Omental fat pad (tissue), 4 donors: Measurements from ENCODE around the gene FAM170B. TPM values are rescaled to one million over a fixed set of nuclear protein-coding genes. Genes with fewer than 3 reads are reported as not detected.

ENCODE experiments used
- ATAC-seq: fragments of 150-250 bp; one replicate; pipeline ENCODE4 v1.9.1; 2016; ENCODE audit warnings: mild to moderate bottlenecking, moderate library complexity; ENCODE audit not compliant: low FRiP score
- DNase-seq: peaks from one replicate; pipeline ENCODE4 v3.0.0-alpha.2; 2019; ENCODE audit warnings: low spot score
- CTCF ChIP-seq, 3 donors: fragments of 450-650 bp; IDR thresholded peaks; one replicate each; pipeline ENCODE4 v1.5.1; 2016 to 2017; ENCODE audit warnings: antibody characterized with exemption in 3 of 3, mild to moderate bottlenecking in 3 of 3, moderate library complexity in 2 of 3
- total RNA-seq, 4 donors: library from RNA; depleted of rRNA; stranded (reverse); fragments of >200 nt; gene quantifications; one replicate each; pipeline ENCODE4 v1.1.0, GENCODE V29; 2016

Gene FAM170B
- total RNA-seq: not detected

GRCh38 chr10:49133706-49134248, at the start of gene FAM170B:
Gene FAM170B, minus strand, starts transcription at chr10:49134021. Its CDS starts 103 bp downstream, at chr10:49133918.
- ATAC-seq: no peak
- no peak for DNase-seq
- no peak for TF ChIP-seq CTCF (IDR thresholded peaks at IDR 0.05)

- no peak for ATAC-seq
- no peak for TF ChIP-seq CTCF (IDR thresholded peaks at IDR 0.05)
- DNase-seq: no peak
These were observed 49.0 kb upstream of the FAM170B start for GRCh38 chr10:49182776-49183175.

GRCh38 chr10:49180444-49180860, 46.6 kb upstream of the FAM170B start:
- no peak for ATAC-seq
- no peak for DNase-seq
- TF ChIP-seq CTCF (IDR thresholded peaks at IDR 0.05): no peak

- no peak for TF ChIP-seq CTCF (IDR thresholded peaks at IDR 0.05)
- DNase-seq: no peak
- no peak for ATAC-seq
These were observed 46.0 kb upstream of the FAM170B start for GRCh38 chr10:49179699-49180443.

- TF ChIP-seq CTCF (IDR thresholded peaks at IDR 0.05): no peak
- no peak for ATAC-seq
- DNase-seq: no peak
These were observed 45.0 kb upstream of the FAM170B start for GRCh38 chr10:49178489-49179471.

- peak; percentile 72 for ATAC-seq
These were observed 43.9 kb upstream of the FAM170B start for GRCh38 chr10:49177391-49178355.

More at GRCh38 chr10:49177391-49178355, 43.9 kb upstream of the FAM170B start:
- no peak for TF ChIP-seq CTCF (IDR thresholded peaks at IDR 0.05)
- DNase-seq: no peak
